Memory B cell (primary cell): Measurements from ENCODE around the gene SHISA9.

ENCODE experiments used
- ATAC-seq: fragments of 150-1000 bp; cut with Tn5 transposase; 2 replicates; pipeline ENCODE4 v1.10.0; 2021; ENCODE audit warnings: low read depth, mild to moderate bottlenecking, moderate library complexity
- DNase-seq, 2 donors: peaks; one replicate each; pipeline ENCODE4 v3.0.0; 2022; ENCODE audit warnings: low spot score in 2 of 2
- H3K27ac Mint-ChIP-seq: one replicate; pipeline ENCODE4 v1.8.0; 2022; ENCODE audit warnings: mild to moderate bottlenecking, moderate library complexity, mixed read lengths
- H3K27me3 Mint-ChIP-seq: one replicate; pipeline ENCODE4 v1.8.0; 2022; ENCODE audit warnings: mixed read lengths
- H3K36me3 Mint-ChIP-seq: one replicate; pipeline ENCODE4 v1.8.0; 2022; ENCODE audit warnings: mild to moderate bottlenecking, mixed read lengths
- H3K4me1 Mint-ChIP-seq: one replicate; pipeline ENCODE4 v1.8.0; 2022; ENCODE audit warnings: mixed read lengths
- H3K4me3 Mint-ChIP-seq: one replicate; pipeline ENCODE4 v1.8.0; 2022; ENCODE audit warnings: mild to moderate bottlenecking, moderate library complexity, mixed read lengths
- H3K9me3 Mint-ChIP-seq: one replicate; pipeline ENCODE4 v1.8.0; 2022; ENCODE audit warnings: mixed read lengths

SHISA9 gene

DNA sequence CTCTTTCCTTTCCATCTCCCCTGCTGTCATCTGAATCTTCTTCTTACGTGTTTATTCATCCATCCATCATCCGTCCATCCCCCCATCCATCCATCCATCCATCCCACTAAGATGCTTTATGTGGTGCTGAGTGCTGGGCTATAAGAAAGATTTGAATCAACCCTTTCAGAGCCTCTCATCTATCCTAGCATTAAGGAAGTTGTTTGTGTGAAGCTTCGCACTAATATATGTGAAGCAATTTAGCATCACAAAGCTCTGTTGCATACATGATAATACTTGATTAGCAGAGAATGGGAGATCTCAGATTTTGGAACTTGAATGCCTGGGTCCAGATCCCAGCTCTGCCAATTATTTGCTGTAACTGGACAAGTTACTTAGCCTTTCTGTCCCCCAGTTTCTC lies 255.7 kb downstream of the SHISA9 start:
- DNase-seq (no peak), ATAC-seq (no peak)
- H3K9me3 Mint-ChIP-seq, result peaks cover 6% of the 10 kb centered on the region
- no peaks in the 10 kb centered on the region for H3K4me1 Mint-ChIP-seq
- no peak overlapping the region for H3K4me3 Mint-ChIP-seq
- H3K27me3 Mint-ChIP-seq, result peaks cover 1% of the 10 kb centered on the region
- no peak overlapping the region for H3K27ac Mint-ChIP-seq
- H3K36me3 Mint-ChIP-seq, result no peaks in the 10 kb centered on the region

DNA sequence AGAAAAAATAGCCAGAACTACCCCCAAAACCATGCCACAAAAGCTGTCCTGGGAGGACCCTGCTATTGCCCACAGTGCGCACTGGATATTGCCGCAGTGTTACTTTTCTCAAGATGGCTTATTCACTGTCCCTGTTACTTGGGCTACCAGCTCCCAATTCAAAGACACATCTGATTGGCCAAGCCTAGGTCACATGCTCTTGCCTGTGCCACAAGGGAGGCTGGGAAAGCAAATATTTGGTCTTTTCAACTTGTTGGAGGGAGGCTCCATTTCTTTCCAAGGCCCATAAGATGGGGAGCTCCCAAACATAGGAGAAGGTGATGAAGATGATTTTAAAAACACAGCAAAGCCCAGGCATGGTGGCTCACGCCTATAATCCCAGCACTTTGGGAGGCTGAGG lies 257.0 kb downstream of the SHISA9 start:
- Mint-ChIP-seq H3K36me3 (no peaks in the 10 kb centered on the region), H3K9me3 (peaks cover 6% of the 10 kb centered on the region), H3K4me3 (no peak overlapping the region), H3K27me3 (peaks cover 1% of the 10 kb centered on the region), H3K27ac (no peak overlapping the region), H3K4me1 (no peaks in the 10 kb centered on the region)
- no peak for DNase-seq
- ATAC-seq, result no peak

DNA sequence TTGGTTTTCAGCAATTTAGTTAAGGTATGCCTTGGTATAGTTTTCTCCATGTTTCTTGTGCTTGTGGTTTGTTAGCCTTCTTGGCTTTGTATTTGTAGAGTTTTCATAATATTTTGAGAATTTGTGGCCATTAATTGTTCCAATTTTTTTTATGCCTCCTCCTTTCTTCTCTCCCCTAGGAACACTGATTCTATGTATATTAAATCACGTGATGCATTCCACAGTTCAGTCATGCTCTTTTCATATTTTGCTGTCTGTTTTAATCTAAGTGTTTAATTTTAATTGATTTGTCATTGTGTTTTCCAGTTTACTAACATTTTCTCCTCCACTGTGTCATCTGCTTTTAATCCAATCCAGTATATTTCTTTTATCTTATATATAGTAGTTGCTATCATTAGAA lies 263.6 kb downstream of the SHISA9 start:
- peaks cover 15% of the 10 kb centered on the region for H3K9me3 Mint-ChIP-seq
- no peak overlapping the region for H3K27ac Mint-ChIP-seq
- H3K27me3 Mint-ChIP-seq, result peaks cover 1% of the 10 kb centered on the region
- no peak overlapping the region for H3K4me3 Mint-ChIP-seq
- H3K4me1 Mint-ChIP-seq, result no peaks in the 10 kb centered on the region
- DNase-seq, result no peak
- no peaks in the 10 kb centered on the region for H3K36me3 Mint-ChIP-seq
- ATAC-seq, result no peak

DNA sequence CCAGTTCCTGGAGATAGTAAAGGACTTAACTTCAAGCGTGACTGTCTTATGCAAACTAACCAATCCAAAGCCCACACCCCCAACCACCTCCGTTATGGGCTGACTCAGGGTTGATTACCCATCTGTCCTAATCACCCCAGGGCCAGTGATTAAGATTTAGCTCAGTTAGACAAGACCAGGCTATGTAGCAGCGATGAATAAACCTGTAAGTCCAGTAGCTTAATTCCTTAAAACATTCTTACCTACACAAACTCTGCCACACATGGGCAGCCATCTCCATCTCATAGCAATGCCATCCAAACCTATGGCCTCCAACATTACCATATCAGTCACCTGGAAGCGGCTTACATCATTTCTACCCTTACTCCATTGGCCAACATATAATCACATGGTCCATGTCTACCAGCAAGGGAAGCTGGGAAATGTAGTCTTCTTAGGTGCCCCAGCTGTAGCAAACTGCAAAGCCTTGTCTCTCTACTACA lies 266.7 kb downstream of the SHISA9 start:
- H3K9me3 Mint-ChIP-seq, result peaks cover 16% of the 10 kb centered on the region
- H3K4me3 Mint-ChIP-seq, result no peak overlapping the region
- H3K27me3 Mint-ChIP-seq, result peaks cover 1% of the 10 kb centered on the region
- no peaks in the 10 kb centered on the region for H3K4me1 Mint-ChIP-seq
- H3K27ac Mint-ChIP-seq, result no peak overlapping the region
- no peaks in the 10 kb centered on the region for H3K36me3 Mint-ChIP-seq
- ATAC-seq (no peak), DNase-seq (no peak)

DNA sequence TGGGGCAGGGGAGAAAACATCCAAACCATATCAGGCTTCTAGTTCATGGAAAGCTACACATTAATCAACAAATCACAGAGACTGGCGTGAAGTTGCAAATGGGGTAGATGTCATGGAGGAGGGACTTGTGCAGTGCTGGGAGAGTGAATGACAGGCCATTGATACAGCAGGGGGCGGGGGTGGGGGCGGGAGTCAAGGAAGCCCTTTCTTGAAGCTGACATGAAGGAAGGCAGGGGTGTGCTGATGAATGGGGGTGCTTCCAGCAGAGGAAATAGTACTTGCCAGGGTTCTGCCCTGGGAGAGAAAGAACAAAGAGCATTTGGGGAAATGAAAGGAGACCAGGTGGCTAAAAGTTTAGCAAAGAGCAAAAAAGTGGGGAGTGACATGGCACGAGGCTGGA lies 269.9 kb downstream of the SHISA9 start:
- Mint-ChIP-seq H3K27me3 (peaks cover 2% of the 10 kb centered on the region), H3K4me3 (no peak overlapping the region), H3K27ac (no peak overlapping the region), H3K36me3 (no peaks in the 10 kb centered on the region), H3K9me3 (peaks cover 10% of the 10 kb centered on the region), H3K4me1 (no peaks in the 10 kb centered on the region)
- ATAC-seq, result no peak
- no peak for DNase-seq

DNA sequence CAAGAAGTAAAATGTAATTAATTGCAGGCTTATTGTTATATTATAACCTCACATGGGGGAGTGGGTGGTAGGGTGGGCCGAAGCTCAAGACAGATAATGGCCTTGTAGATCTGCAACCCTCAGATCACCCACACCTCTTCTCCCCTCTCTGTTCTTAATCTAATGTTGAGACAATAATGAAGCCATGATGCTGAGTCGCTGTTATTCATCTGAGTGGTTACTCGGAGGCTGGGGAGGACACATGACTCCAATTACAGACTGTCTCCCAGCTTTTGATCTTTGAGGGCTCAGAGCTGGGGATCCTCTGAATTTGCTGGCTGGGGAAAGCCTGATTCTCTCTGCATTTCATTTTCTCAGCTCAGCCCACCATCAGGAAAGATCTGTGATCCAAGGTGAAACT lies 275.3 kb downstream of the SHISA9 start:
- H3K9me3 Mint-ChIP-seq, result peaks cover 5% of the 10 kb centered on the region
- DNase-seq, result no peak
- no peak overlapping the region for H3K27ac Mint-ChIP-seq
- H3K27me3 Mint-ChIP-seq, result peaks cover 2% of the 10 kb centered on the region
- H3K4me3 Mint-ChIP-seq, result no peak overlapping the region
- H3K36me3 Mint-ChIP-seq, result no peaks in the 10 kb centered on the region
- no peaks in the 10 kb centered on the region for H3K4me1 Mint-ChIP-seq
- no peak for ATAC-seq

DNA sequence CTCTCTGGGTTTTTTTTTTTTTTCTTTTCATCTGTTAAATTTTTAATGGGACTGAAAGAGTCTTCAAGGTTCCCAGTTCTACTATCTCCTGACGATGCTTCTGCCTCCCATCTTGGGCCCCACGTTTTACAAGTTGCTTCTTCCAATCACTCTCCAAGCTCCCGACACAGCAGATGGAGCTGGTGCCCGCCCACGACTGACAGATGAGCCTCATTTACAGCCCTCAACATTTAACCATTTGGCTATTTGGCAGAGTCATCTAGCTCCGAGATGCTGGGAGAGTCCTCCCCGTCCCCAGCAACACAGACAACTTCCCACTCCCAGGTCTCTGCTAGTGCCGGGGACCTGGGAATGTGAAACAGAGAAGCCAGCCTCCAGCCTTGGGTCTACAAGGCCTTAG lies 276.9 kb downstream of the SHISA9 start:
- peaks cover 5% of the 10 kb centered on the region for H3K9me3 Mint-ChIP-seq
- DNase-seq, result no peak
- H3K4me1 Mint-ChIP-seq, result no peaks in the 10 kb centered on the region
- H3K4me3 Mint-ChIP-seq, result no peak overlapping the region
- no peak overlapping the region for H3K27ac Mint-ChIP-seq
- ATAC-seq, result no peak
- H3K36me3 Mint-ChIP-seq, result no peaks in the 10 kb centered on the region
- H3K27me3 Mint-ChIP-seq, result peaks cover 2% of the 10 kb centered on the region

DNA sequence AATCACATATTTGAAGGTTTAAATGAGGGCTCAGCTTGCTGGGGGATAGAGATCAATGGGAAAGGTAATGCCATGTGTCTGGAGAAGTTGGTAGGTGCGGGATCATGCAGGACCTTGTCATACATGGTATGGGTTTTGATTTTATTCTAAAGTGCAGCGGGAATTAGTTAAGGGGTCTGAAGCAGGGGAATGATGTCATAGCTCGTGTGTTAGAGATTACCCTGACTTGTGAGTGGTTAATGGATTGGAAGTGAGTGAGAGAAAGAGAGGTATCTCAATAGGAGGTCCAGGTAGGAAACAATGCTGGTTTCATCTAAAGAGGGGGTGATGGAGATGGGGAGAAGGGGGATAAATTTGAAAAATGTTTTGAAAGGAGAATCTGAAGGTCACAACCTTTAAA lies 280.0 kb downstream of the SHISA9 start:
- ATAC-seq (no peak), DNase-seq (no peak)
- peaks cover 7% of the 10 kb centered on the region for H3K9me3 Mint-ChIP-seq
- H3K27ac Mint-ChIP-seq, result no peak overlapping the region
- H3K36me3 Mint-ChIP-seq, result no peaks in the 10 kb centered on the region
- no peaks in the 10 kb centered on the region for H3K27me3 Mint-ChIP-seq
- H3K4me1 Mint-ChIP-seq, result no peaks in the 10 kb centered on the region
- no peak overlapping the region for H3K4me3 Mint-ChIP-seq

DNA sequence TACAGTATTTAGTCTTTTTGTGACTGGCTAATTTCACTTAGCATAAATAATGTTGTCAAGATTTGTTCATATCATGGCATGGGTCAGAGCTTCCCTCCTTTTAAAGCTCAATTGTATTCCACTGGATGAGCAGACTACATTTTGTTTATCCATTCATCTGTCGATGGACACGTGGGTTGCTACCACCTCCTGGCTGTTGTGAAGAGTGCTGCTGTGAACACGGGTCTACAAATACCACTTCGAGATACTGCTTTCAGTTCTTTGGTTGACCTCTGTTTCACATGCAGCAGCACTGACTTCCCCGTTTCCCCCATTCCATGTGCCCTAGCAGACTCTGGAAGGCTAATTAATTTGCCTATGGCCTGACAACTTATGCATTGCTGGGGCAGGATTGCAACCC lies 285.4 kb downstream of the SHISA9 start:
- Mint-ChIP-seq H3K27ac (no peak overlapping the region), H3K4me1 (no peaks in the 10 kb centered on the region), H3K27me3 (no peaks in the 10 kb centered on the region), H3K36me3 (no peaks in the 10 kb centered on the region), H3K9me3 (peaks cover 3% of the 10 kb centered on the region), H3K4me3 (no peak overlapping the region)
- no peak for ATAC-seq
- no peak for DNase-seq

DNA sequence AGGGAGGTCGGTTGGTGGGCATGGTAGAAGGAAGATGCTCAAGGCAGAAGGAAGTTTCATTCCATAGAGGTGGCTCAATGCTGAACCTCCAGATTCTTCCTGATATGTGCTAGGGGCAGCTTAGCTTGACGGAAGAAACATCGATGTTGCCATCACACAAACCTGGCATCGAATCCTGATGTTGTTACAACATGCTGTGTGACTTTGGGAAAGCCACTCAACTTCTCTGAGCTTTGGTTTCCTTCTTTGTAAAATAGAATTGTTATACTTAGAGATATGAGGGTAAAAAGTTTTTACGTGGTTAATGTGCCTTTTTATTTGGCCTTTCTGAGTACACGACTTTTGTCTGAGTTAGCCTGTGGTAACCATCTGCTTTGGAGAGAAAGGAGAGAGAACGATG lies 287.9 kb downstream of the SHISA9 start:
- no peak for DNase-seq
- Mint-ChIP-seq H3K27me3 (no peaks in the 10 kb centered on the region), H3K4me1 (no peaks in the 10 kb centered on the region), H3K9me3 (peaks cover 6% of the 10 kb centered on the region), H3K27ac (no peak overlapping the region), H3K36me3 (peaks cover 2% of the 10 kb centered on the region), H3K4me3 (no peak overlapping the region)
- ATAC-seq, result no peak

DNA sequence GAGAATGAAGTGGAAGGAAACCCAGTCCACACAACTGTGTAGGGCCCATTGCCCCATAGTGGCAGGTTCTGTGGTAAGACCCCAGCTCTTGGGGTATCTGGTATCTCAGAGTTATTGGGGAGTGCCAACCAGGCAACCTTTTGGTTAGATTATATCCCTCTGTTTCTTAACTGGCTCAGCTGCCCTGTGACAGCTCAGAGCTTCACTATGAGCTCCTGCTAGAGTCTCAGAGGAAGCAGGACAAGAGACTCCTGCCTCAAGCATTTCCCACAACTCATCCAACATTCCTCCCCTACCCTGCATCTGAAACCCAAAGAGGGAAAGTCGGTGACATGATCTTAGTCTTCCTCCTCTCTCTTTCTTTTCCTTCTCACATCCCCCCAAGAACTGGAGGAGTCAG lies 292.3 kb downstream of the SHISA9 start:
- DNase-seq (no peak), ATAC-seq (no peak)
- peaks cover 7% of the 10 kb centered on the region for H3K9me3 Mint-ChIP-seq
- peaks cover 2% of the 10 kb centered on the region for H3K36me3 Mint-ChIP-seq
- no peaks in the 10 kb centered on the region for H3K27me3 Mint-ChIP-seq
- H3K4me3 Mint-ChIP-seq, result no peak overlapping the region
- H3K27ac Mint-ChIP-seq, result no peak overlapping the region
- no peaks in the 10 kb centered on the region for H3K4me1 Mint-ChIP-seq

DNA sequence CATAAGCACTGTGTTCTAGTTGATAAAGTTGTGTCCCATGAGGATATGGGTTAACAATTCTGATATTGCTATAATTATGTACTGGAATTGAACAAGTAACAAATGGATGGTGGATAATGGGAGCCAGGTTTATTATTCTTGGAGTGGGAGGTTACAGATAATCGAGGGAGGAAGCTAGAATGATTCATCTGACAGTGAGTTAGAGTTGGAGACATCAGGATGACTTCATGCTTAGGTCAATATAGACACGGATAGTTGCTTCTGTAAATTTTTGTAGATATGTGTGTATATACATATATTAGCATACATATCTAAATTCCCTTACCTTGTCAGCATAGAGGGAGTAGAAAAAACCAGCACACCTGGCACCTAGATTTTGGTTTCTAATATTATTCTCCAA lies 293.4 kb downstream of the SHISA9 start:
- Mint-ChIP-seq H3K36me3 (peaks cover 2% of the 10 kb centered on the region), H3K4me3 (no peak overlapping the region), H3K27me3 (no peaks in the 10 kb centered on the region), H3K9me3 (peaks cover 5% of the 10 kb centered on the region), H3K27ac (no peak overlapping the region), H3K4me1 (no peaks in the 10 kb centered on the region)
- DNase-seq, result no peak
- no peak for ATAC-seq

DNA sequence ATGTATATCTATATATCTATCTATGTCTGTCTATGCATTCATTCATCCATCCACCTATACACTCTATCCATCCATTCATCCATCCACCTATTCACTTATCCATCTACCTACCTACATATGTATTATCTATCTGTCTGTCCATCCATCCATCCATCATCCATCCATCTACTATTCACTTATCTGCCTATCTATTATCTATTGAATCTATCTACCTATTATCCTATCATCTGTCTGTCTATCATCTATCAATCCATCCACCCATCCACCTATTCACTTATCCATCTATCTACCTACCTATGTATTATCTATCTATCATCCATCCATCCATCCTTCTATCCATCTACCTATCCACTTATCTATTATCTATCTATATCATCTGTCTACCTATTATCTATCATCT lies 302.3 kb downstream of the SHISA9 start:
- H3K27ac Mint-ChIP-seq, result no peak overlapping the region
- no peak overlapping the region for H3K4me3 Mint-ChIP-seq
- peaks cover 5% of the 10 kb centered on the region for H3K9me3 Mint-ChIP-seq
- H3K27me3 Mint-ChIP-seq, result peaks cover 3% of the 10 kb centered on the region
- no peaks in the 10 kb centered on the region for H3K36me3 Mint-ChIP-seq
- H3K4me1 Mint-ChIP-seq, result no peaks in the 10 kb centered on the region
- ATAC-seq (no peak), DNase-seq (no peak)

DNA sequence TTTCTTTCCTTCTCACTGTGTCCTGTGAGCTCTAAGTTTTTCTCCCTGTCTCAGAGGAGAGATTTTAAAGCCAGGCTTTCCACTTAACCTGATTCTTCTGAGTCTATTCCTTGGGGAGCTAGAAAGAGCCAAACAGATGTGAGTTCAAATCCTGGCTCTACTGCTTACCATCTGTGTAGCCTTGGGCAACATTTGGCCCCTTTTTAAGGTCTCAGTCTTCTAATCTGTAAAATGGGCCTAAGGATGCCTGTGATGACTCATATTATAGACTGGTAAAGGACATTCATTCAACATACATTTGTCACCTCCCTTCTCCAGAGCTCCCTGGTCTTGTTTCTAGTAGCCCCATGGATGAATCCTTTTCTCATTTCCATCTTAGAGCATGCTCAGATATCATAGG lies 304.0 kb downstream of the SHISA9 start:
- Mint-ChIP-seq H3K36me3 (no peaks in the 10 kb centered on the region), H3K4me1 (no peaks in the 10 kb centered on the region), H3K27ac (no peak overlapping the region), H3K27me3 (peaks cover 3% of the 10 kb centered on the region), H3K9me3 (peaks cover 5% of the 10 kb centered on the region), H3K4me3 (no peak overlapping the region)
- ATAC-seq, result no peak
- no peak for DNase-seq

DNA sequence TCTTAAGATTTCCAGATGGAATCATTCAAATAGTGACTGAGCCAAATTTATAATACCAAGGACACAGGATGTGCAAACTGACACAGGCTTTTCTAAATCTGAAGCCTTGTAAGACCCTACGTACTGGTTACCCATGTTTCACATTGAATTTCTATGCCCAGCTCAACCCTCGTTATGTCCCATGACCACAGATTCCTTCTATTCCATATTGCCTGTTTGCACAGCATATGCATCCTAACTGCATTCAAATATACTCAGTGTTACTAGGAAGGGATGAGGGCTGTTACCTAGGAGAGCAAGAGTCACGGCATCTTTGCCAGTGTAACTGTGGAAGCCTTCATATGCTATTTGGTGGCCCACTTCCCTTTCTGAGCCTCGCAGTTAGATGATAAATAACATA lies 305.2 kb downstream of the SHISA9 start:
- Mint-ChIP-seq H3K36me3 (no peaks in the 10 kb centered on the region), H3K27ac (no peak overlapping the region), H3K27me3 (peaks cover 3% of the 10 kb centered on the region), H3K9me3 (peaks cover 5% of the 10 kb centered on the region), H3K4me3 (no peak overlapping the region), H3K4me1 (no peaks in the 10 kb centered on the region)
- ATAC-seq, result no peak
- DNase-seq, result no peak

DNA sequence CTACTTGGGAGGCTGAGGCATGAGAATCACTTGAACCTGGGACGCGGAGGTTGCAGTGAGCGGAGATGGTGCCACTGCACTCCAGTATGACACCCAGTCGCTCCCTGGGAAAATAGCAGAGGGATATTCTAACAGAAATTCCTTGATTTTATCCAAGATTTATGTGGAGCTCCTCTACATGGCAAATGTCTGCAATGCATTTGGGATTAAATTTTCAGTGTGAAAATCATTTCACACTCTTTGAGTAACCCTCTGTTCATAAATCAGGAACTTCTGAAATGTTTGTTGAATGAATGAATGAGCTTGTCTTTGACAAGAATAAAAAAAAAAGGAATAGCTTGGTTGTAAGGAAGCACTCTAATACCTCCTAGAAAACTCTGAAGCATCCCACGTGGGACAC lies 305.8 kb downstream of the SHISA9 start:
- ATAC-seq (no peak), DNase-seq (no peak)
- Mint-ChIP-seq H3K4me1 (no peaks in the 10 kb centered on the region), H3K9me3 (peaks cover 5% of the 10 kb centered on the region), H3K27me3 (peaks cover 3% of the 10 kb centered on the region), H3K36me3 (no peaks in the 10 kb centered on the region), H3K4me3 (no peak overlapping the region), H3K27ac (no peak overlapping the region)
